Vagina (tissue), 2 donors: ENCODE data around the gene MAPK8IP1. TPM values are rescaled to one million over a fixed set of nuclear protein-coding genes. Genes with fewer than 3 reads are reported as not detected.
A peak's percentile ranks its signal among the peaks of the same experiment; 100 is the strongest.

Experiments
- DNase-seq, 2 donors: peaks; one replicate each; pipeline ENCODE4 v3.0.0-alpha.2; 2017; ENCODE audit errors: extremely low spot score in 2 of 2
- H3K27ac ChIP-seq: fragments of 200-600 bp; sonication (generic); one replicate; pipeline ENCODE4 v1.5.1; 2019
- H3K27me3 ChIP-seq: fragments of 200-600 bp; sonication (generic); one replicate; pipeline ENCODE4 v1.5.1; 2019
- H3K36me3 ChIP-seq, 2 donors: fragments of 200-600 bp; sonication (generic); one replicate each; pipeline ENCODE4 v1.5.1; 2017 to 2019
- H3K4me1 ChIP-seq: fragments of 200-600 bp; sonication (generic); one replicate; pipeline ENCODE4 v1.5.1; 2019
- H3K4me3 ChIP-seq, 2 donors: fragments of 200-600 bp; sonication (generic); 1 replicate in 1 of 2; 2 replicates in 1 of 2; pipeline ENCODE4 v1.5.1; 2016 to 2019
- H3K9me3 ChIP-seq: fragments of 200-600 bp; sonication (generic); one replicate; pipeline ENCODE4 v1.5.1; 2019
- CTCF ChIP-seq, 3 experiments: fragments of 450-650 bp in 2 of 3; fragments of 200-600 bp in 1 of 3; sonication (generic) in 1 of 3; IDR thresholded peaks; one replicate each; pipeline ENCODE4 v1.5.1; 2017 to 2019; ENCODE audit warnings: antibody characterized with exemption in 3 of 3, mild to moderate bottlenecking in 2 of 3, moderate library complexity in 2 of 3
- POLR2A ChIP-seq, 2 donors: fragments of 450-650 bp; IDR thresholded peaks; one replicate each; pipeline ENCODE4 v1.6.1; 2017; ENCODE audit warnings: antibody characterized with exemption in 2 of 2, mild to moderate bottlenecking in 2 of 2, moderate library complexity in 2 of 2
- POLR2AphosphoS5 ChIP-seq, 2 donors: sonication (generic); formaldehyde crosslinking; IDR thresholded peaks; one replicate each; pipeline ENCODE4 v1.9.0; 2017; ENCODE audit warnings: antibody characterized with exemption in 2 of 2, mild to moderate bottlenecking in 2 of 2, low read depth in 1 of 2; ENCODE audit not compliant: insufficient read depth in 1 of 2
- intact Hi-C: fragments of 100-400 bp; cut with DNase I; formaldehyde crosslinking; loops from one replicate; pipeline ENCODE4 v1.15.1; 2023
- total RNA-seq: library from RNA; depleted of rRNA; stranded (reverse); fragments of >200 nt; gene quantifications from one replicate; pipeline ENCODE4 v1.2.3, GENCODE V29; 2016

The MAPK8IP1 gene
- total RNA-seq, 1 donor from 2014 or later, result 7.1 TPM

- Histone ChIP-seq H3K9me3 (no peaks in the 10 kb centered on the region), H3K36me3 (peaks cover 0 to 13% of the 10 kb centered on the region in 2 donors), H3K27ac (no peak overlapping the region), H3K4me1 (peaks cover 8% of the 10 kb centered on the region), H3K4me3 (peak overlapping the region; percentile 46 to 51), H3K27me3 (no peaks in the 10 kb centered on the region)
- intact Hi-C loops, result no loop called here
- TF ChIP-seq CTCF (IDR thresholded peaks at IDR 0.05) (no peak), POLR2A (IDR thresholded peaks at IDR 0.05) (no peak), POLR2AphosphoS5 (IDR thresholded peaks at IDR 0.05; ENCODE audit: insufficient read depth in 1 of 2, low read depth in 1 of 2) (no peak)
- DNase-seq, result no peak
Observed at GRCh38 chr11:45885921-45886721, 670 bp downstream of the MAPK8IP1 start.

DNA sequence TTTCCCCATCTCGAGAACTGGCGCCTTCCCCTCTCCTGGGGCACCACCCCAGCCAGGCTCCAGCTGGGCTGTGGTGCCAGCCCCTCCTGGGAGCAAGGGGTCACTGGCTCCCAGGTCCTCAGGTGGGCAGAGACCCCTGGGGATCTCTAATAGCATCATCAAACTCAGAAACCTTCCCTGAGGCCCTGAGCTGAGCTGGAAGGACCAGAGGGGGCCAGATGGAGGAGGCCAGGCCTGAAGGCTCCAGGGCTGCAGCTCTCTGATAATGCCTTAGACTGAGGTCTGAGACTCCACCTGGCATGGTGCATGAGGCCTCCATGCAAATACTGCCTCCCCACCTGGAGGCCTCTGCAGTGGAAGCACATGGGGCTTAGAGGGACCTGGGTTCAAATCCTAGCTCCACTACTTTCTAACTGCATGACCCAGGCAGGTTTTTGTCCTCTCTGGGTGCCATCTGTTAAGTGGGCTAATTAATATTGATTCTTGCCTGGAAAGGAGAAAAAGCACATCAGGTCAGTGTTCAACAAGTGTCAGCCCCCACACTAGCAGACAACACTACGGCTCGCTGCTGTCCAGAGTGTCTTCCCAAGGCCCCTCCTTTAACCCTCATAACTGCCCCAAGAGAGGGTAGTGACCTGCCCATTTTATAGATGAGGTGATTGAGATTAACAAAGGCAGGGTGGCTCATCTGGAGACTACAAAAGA lies 1.5 kb downstream of the MAPK8IP1 start:
- no peaks in the 10 kb centered on the region for H3K9me3 ChIP-seq
- no peak overlapping the region for H3K27ac ChIP-seq
- intact Hi-C loops, result no loop called here
- H3K36me3 ChIP-seq, result peaks cover 0 to 4% of the 10 kb centered on the region in 2 donors
- H3K4me3 ChIP-seq, result no peak overlapping the region
- H3K27me3 ChIP-seq, result no peaks in the 10 kb centered on the region
- TF ChIP-seq POLR2A (IDR thresholded peaks at IDR 0.05) (no peak), CTCF (IDR thresholded peaks at IDR 0.05) (no peak), POLR2AphosphoS5 (IDR thresholded peaks at IDR 0.05; ENCODE audit: insufficient read depth in 1 of 2, low read depth in 1 of 2) (no peak)
- peaks cover 8% of the 10 kb centered on the region for H3K4me1 ChIP-seq
- no peak for DNase-seq

DNA sequence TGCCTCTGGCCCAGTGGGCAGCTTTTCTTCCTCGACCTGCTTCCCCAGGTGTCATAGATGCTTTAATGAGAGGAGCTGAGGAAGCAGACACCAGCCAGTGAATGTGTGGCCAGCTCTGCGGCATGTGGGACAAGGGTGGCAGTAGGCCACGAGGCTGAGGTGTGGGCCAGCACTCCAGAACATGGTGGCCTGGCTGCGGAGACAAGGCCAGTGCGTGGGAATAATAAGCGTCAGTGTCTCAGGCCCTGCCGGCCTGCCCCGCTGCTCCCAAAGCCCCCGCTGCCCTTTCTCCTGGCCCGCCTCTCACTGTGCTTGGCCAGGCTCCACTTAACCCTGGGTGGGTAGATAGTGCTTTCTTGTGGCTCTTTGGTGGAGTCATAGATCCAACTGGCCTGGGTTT lies 2.1 kb downstream of the MAPK8IP1 start:
- TF ChIP-seq CTCF (IDR thresholded peaks at IDR 0.05) (no peak), POLR2A (IDR thresholded peaks at IDR 0.05) (no peak), POLR2AphosphoS5 (IDR thresholded peaks at IDR 0.05; ENCODE audit: insufficient read depth in 1 of 2, low read depth in 1 of 2) (no peak)
- Histone ChIP-seq H3K9me3 (no peaks in the 10 kb centered on the region), H3K27ac (no peak overlapping the region), H3K4me3 (no peak overlapping the region), H3K4me1 (peaks cover 8% of the 10 kb centered on the region), H3K36me3 (no peaks in the 10 kb centered on the region), H3K27me3 (no peaks in the 10 kb centered on the region)
- DNase-seq, result no peak
- intact Hi-C loops, result no loop called here

GRCh38 chr11:45889555-45889954 lies 4.1 kb downstream of the MAPK8IP1 start:
- DNase-seq, result no peak
- H3K4me3 ChIP-seq, result no peak overlapping the region
- TF ChIP-seq POLR2AphosphoS5 (IDR thresholded peaks at IDR 0.05; ENCODE audit: insufficient read depth in 1 of 2, low read depth in 1 of 2) (no peak), POLR2A (IDR thresholded peaks at IDR 0.05) (no peak)
- no peak overlapping the region for H3K27ac ChIP-seq
- H3K4me1 ChIP-seq, result peaks cover 8% of the 10 kb centered on the region
- H3K9me3 ChIP-seq, result no peaks in the 10 kb centered on the region
- H3K27me3 ChIP-seq, result no peaks in the 10 kb centered on the region
- intact Hi-C loops, result no loop called here
- no peaks in the 10 kb centered on the region for H3K36me3 ChIP-seq

GRCh38 chr11:45889966-45890365 lies 4.5 kb downstream of the MAPK8IP1 start:
- H3K36me3 ChIP-seq, result no peaks in the 10 kb centered on the region
- no peaks in the 10 kb centered on the region for H3K27me3 ChIP-seq
- peaks cover 8% of the 10 kb centered on the region for H3K4me1 ChIP-seq
- intact Hi-C loops, result no loop called here
- no peak overlapping the region for H3K4me3 ChIP-seq
- TF ChIP-seq CTCF (IDR thresholded peaks at IDR 0.05), result no peak
- TF ChIP-seq POLR2AphosphoS5 (IDR thresholded peaks at IDR 0.05; ENCODE audit: insufficient read depth in 1 of 2, low read depth in 1 of 2), result no peak
- TF ChIP-seq POLR2A (IDR thresholded peaks at IDR 0.05), result no peak
- no peaks in the 10 kb centered on the region for H3K9me3 ChIP-seq
- no peak for DNase-seq
- no peak overlapping the region for H3K27ac ChIP-seq
